HFF-Myc (cell line): ENCODE results near the gene CCDC102A.

Experiments used
- DNase-seq: peaks from one replicate; pipeline ENCODE4 v3.0.0-alpha.2; 2011; ENCODE audit warnings: low read depth; ENCODE audit errors: extremely low read depth
- H3K4me3 ChIP-seq: replicated peaks from 2 replicates; pipeline ENCODE4 v1.5.1; 2011; ENCODE audit warnings: low read depth, mild to moderate bottlenecking, control low read depth, low read length
- CTCF ChIP-seq: IDR thresholded peaks from 2 replicates; pipeline ENCODE4 v1.5.1; 2012; ENCODE audit warnings: mild to moderate bottlenecking, low read depth, low read length, control low read depth; ENCODE audit errors: missing control alignments

Gene CCDC102A

GRCh38 chr16:57477531-57478202, 58.7 kb downstream of the CCDC102A start:
- no peak overlapping the region for H3K4me3 ChIP-seq
- DNase-seq: no peak
- TF ChIP-seq CTCF: no peak

- no peak for DNase-seq
- TF ChIP-seq CTCF: no peak
- H3K4me3 ChIP-seq: no peak overlapping the region
Observed at GRCh38 chr16:57476546-57477410, 59.6 kb downstream of the CCDC102A start.

GRCh38 chr16:57475711-57476339, 60.5 kb downstream of the CCDC102A start:
- no peak for DNase-seq
- no peak overlapping the region for H3K4me3 ChIP-seq
- peak; percentile 66 for TF ChIP-seq CTCF

GRCh38 chr16:57474671-57475661, 61.4 kb downstream of the CCDC102A start:
- H3K4me3 ChIP-seq: no peak overlapping the region
- no peak for TF ChIP-seq CTCF
- no peak for DNase-seq

GRCh38 chr16:57473906-57474305, 62.5 kb downstream of the CCDC102A start:
- TF ChIP-seq CTCF: no peak
- DNase-seq: no peak
- H3K4me3 ChIP-seq: no peak overlapping the region
